ENCODE results near the gene COL27A1.
A peak's percentile ranks its signal among the peaks of the same experiment; 100 is the strongest.

Gene COL27A1

DNA sequence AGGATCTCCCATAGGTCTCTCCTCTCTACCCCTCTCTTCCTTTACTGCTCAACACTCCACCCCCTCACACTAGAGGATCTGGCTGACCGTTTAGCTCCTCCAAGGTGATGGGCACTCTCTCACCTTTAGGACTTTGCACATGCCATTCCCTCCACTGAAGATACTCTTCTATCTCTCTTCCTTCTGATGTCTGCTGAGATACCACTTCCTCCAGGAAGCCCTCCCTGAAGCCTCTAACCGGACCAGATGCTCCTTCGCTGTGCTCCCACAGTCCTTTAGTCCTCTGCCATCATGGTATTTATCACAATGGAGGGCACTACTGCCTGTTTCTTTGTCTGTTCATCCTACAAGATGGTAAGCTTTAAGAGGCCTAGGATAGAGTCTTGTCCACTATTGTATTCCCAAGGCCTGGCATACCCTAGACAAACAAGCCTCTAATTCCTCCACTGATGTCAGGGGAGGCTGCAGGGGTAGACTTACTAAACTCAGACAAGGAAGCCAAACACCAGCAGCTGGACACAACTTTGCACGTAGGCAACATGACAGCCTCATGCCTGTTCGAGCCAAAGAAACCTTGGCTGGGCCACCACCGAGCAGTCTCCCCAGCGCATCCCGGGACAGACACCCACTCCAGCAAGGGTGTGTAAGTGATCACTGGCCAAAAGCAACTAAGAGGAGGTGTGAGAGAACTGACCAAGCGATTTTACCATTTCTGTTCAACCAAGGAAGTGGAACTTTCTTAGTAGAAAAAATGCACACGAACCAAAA is 194.6 kb downstream of the COL27A1 start:
- no peak overlapping the region for H3K23ac ChIP-seq (ENCODE audit: low read length)
- H3K14ac ChIP-seq (ENCODE audit: low read length): peak overlapping the region; percentile 44
- peak overlapping the region; percentile 31 for H4K8ac ChIP-seq (ENCODE audit: low read depth, low read length)
- no peak overlapping the region for H2AK5ac ChIP-seq (ENCODE audit: low read length)
- H3K27ac ChIP-seq (ENCODE audit: low read depth, low read length): peak overlapping the region; percentile 55
- no peak for DNase-seq
- H2BK120ac ChIP-seq (ENCODE audit: insufficient read depth, low read length, poor library complexity): peak overlapping the region; percentile 38
- no peak overlapping the region for H3K9ac ChIP-seq (ENCODE audit: low read length)
- peak overlapping the region; percentile 28 for H2BK12ac ChIP-seq (ENCODE audit: low read length)
- H3K4ac ChIP-seq (ENCODE audit: low read depth, low read length): no peak overlapping the region
- H3K4me2 ChIP-seq (ENCODE audit: low read length): no peak overlapping the region
- peaks cover 6% of the 10 kb centered on the region for H3K79me1 ChIP-seq (ENCODE audit: low read length)
- peak overlapping the region; percentile 23 for H2BK5ac ChIP-seq (ENCODE audit: low read depth, low read length, poor library complexity)
- no peak overlapping the region for H4K12ac ChIP-seq (ENCODE audit: low read depth, low read length)
- no peaks in the 10 kb centered on the region for H3K27me3 ChIP-seq (ENCODE audit: insufficient read depth, low read length)
- H3K4me3 ChIP-seq (ENCODE audit: low read depth, low read length): no peak overlapping the region
- WGBS (ENCODE audit: extremely low coverage, insufficient coverage, insufficient read length): no CpG with 5 or more reads among the region's 10 CpGs
- H3K36me3 ChIP-seq (ENCODE audit: control insufficient read depth in 1 of 2, insufficient read depth in 2 of 2, low read length in 2 of 2): peaks cover 36 to 38% of the 10 kb centered on the region in 2 experiments
- peaks cover 2% of the 10 kb centered on the region for H3K9me3 ChIP-seq (ENCODE audit: insufficient read depth, low read depth, low read length)
- H3K4me1 ChIP-seq (ENCODE audit: control insufficient read depth in 1 of 2, insufficient read depth in 2 of 2, low read length in 2 of 2): peaks cover 12 to 16% of the 10 kb centered on the region in 2 experiments
- H3K18ac ChIP-seq (ENCODE audit: low read length): no peak overlapping the region
- H4K91ac ChIP-seq (ENCODE audit: low read depth, low read length): peak overlapping the region; percentile 33
- no peak overlapping the region for H2AFZ ChIP-seq (ENCODE audit: insufficient read depth, low read length, poor library complexity)
- H3K79me2 ChIP-seq (ENCODE audit: control insufficient read depth, insufficient read depth, low read length, poor library complexity): no peaks in the 10 kb centered on the region

DNA sequence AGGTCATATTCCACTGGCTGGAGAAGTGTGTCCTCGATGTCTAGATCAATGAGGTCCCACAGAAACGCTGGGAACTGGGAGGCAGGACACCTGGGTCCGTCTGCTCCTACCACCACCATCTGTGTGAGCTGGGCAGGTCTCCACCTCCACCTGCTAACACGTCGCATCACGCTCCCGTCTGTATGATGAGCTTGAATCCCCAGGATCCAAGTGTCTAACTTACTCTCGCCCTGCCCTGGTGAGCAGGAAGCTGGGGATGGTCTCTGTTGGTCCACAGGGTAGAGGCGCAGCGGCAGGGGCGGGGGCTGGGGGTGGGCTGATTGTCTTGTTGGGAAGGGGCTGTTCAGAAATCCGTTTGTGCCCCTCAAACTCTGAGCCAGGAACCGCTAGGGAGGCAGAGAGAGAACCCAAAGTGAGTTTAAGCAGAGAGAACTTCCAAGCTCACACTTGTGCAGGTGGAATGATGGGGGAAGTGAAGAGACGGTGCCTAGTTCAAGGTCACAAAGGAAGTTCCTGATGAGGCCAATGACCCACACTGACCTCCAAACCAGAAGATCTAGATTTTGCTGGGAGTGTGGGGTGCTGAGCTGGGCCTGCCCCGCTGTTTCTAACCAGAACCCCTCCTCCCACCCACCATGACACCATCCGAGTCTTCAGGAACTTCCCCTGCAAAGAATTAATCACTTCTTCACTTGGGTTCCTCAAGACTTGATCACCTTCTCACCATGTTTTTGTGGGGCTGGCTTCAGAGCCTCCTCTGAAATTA is 195.5 kb downstream of the COL27A1 start:
- Histone ChIP-seq H3K23ac (ENCODE audit: low read length) (no peak overlapping the region), H3K9me3 (ENCODE audit: insufficient read depth, low read depth, low read length) (peaks cover 2% of the 10 kb centered on the region), H3K27me3 (ENCODE audit: insufficient read depth, low read length) (no peaks in the 10 kb centered on the region), H3K4me3 (ENCODE audit: low read depth, low read length) (no peak overlapping the region), H2AFZ (ENCODE audit: insufficient read depth, low read length, poor library complexity) (no peak overlapping the region), H3K4me2 (ENCODE audit: low read length) (no peak overlapping the region), H3K79me1 (ENCODE audit: low read length) (peaks cover 6% of the 10 kb centered on the region), H3K14ac (ENCODE audit: low read length) (no peak overlapping the region), H3K4ac (ENCODE audit: low read depth, low read length) (no peak overlapping the region), H3K9ac (ENCODE audit: low read length) (no peak overlapping the region), H3K4me1 (ENCODE audit: control insufficient read depth in 1 of 2, insufficient read depth in 2 of 2, low read length in 2 of 2) (peaks cover 12 to 16% of the 10 kb centered on the region in 2 experiments), H3K27ac (ENCODE audit: low read depth, low read length) (no peak overlapping the region), H3K18ac (ENCODE audit: low read length) (no peak overlapping the region), H2BK12ac (ENCODE audit: low read length) (no peak overlapping the region), H2BK120ac (ENCODE audit: insufficient read depth, low read length, poor library complexity) (no peak overlapping the region), H4K91ac (ENCODE audit: low read depth, low read length) (no peak overlapping the region), H3K36me3 (ENCODE audit: control insufficient read depth in 1 of 2, insufficient read depth in 2 of 2, low read length in 2 of 2) (peaks cover 36 to 37% of the 10 kb centered on the region in 2 experiments), H4K12ac (ENCODE audit: low read depth, low read length) (no peak overlapping the region), H2BK5ac (ENCODE audit: low read depth, low read length, poor library complexity) (no peak overlapping the region), H4K8ac (ENCODE audit: low read depth, low read length) (no peak overlapping the region), H3K79me2 (ENCODE audit: control insufficient read depth, insufficient read depth, low read length, poor library complexity) (no peaks in the 10 kb centered on the region), H2AK5ac (ENCODE audit: low read length) (peak overlapping the region; percentile 1)
- DNase-seq: no peak
- no CpG with 5 or more reads among the region's 16 CpGs for WGBS (ENCODE audit: extremely low coverage, insufficient coverage, insufficient read length)

DNA sequence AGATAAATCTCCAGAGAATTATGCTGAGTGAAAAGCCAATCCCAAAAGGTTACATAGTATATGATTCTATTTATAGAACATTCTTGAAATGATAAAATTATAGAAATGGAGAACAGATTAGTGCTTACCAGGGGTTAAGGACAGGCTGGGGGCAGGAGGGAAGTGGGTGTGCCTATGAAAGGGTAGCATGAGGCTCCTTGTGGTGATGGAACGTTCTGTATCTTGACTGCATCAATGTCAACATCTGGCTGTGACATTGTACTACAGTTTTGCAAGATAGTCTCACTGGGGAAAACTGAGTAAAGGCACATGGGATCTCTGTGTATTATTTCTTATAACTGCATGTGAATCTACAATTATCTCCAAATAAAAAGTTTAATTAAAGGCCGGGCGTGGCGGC is 196.6 kb downstream of the COL27A1 start:
- Histone ChIP-seq H3K4ac (ENCODE audit: low read depth, low read length) (no peak overlapping the region), H3K79me1 (ENCODE audit: low read length) (peaks cover 6% of the 10 kb centered on the region), H2BK5ac (ENCODE audit: low read depth, low read length, poor library complexity) (no peak overlapping the region), H3K27me3 (ENCODE audit: insufficient read depth, low read length) (no peaks in the 10 kb centered on the region), H3K18ac (ENCODE audit: low read length) (no peak overlapping the region), H3K4me1 (ENCODE audit: control insufficient read depth in 1 of 2, insufficient read depth in 2 of 2, low read length in 2 of 2) (peaks cover 12 to 16% of the 10 kb centered on the region in 2 experiments), H3K79me2 (ENCODE audit: control insufficient read depth, insufficient read depth, low read length, poor library complexity) (no peaks in the 10 kb centered on the region), H3K4me2 (ENCODE audit: low read length) (no peak overlapping the region), H3K14ac (ENCODE audit: low read length) (no peak overlapping the region), H4K12ac (ENCODE audit: low read depth, low read length) (no peak overlapping the region), H2BK12ac (ENCODE audit: low read length) (no peak overlapping the region), H3K9me3 (ENCODE audit: insufficient read depth, low read depth, low read length) (peaks cover 2% of the 10 kb centered on the region), H4K8ac (ENCODE audit: low read depth, low read length) (no peak overlapping the region), H3K27ac (ENCODE audit: low read depth, low read length) (no peak overlapping the region), H4K91ac (ENCODE audit: low read depth, low read length) (no peak overlapping the region), H2BK120ac (ENCODE audit: insufficient read depth, low read length, poor library complexity) (no peak overlapping the region), H3K9ac (ENCODE audit: low read length) (no peak overlapping the region), H3K4me3 (ENCODE audit: low read depth, low read length) (no peak overlapping the region), H3K23ac (ENCODE audit: low read length) (no peak overlapping the region), H2AK5ac (ENCODE audit: low read length) (no peak overlapping the region), H2AFZ (ENCODE audit: insufficient read depth, low read length, poor library complexity) (no peak overlapping the region), H3K36me3 (ENCODE audit: control insufficient read depth in 1 of 2, insufficient read depth in 2 of 2, low read length in 2 of 2) (peaks cover 35 to 38% of the 10 kb centered on the region in 2 experiments)
- no peak for DNase-seq
- no CpG with 5 or more reads among the region's 4 CpGs for WGBS (ENCODE audit: extremely low coverage, insufficient coverage, insufficient read length)

DNA sequence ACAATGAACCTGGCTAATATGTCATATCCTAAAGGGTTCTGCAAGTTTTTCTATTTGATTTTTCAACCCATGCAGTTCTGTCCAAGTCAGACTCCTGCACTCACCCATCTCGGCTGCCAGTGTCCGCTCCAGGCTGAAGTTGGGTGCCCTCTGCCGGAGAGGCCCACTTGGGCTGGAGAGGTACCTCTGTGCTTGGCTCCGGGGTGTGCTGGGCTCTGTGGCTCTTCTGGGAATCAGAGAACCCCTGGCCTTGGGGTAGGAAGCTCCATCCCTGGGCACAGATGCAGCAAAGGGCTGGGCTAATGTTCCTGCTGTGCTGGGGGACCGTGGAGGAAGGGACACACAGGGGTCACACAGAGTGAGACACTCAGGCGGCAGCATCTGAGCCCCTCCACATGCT is 200.5 kb downstream of the COL27A1 start:
- no peak overlapping the region for H3K9ac ChIP-seq (ENCODE audit: low read length)
- H4K91ac ChIP-seq (ENCODE audit: low read depth, low read length): no peak overlapping the region
- H3K18ac ChIP-seq (ENCODE audit: low read length): no peak overlapping the region
- no peaks in the 10 kb centered on the region for H3K27me3 ChIP-seq (ENCODE audit: insufficient read depth, low read length)
- no peaks in the 10 kb centered on the region for H3K79me2 ChIP-seq (ENCODE audit: control insufficient read depth, insufficient read depth, low read length, poor library complexity)
- no peak overlapping the region for H3K14ac ChIP-seq (ENCODE audit: low read length)
- no peak overlapping the region for H2BK12ac ChIP-seq (ENCODE audit: low read length)
- no peaks in the 10 kb centered on the region for H3K4me1 ChIP-seq (ENCODE audit: control insufficient read depth in 1 of 2, insufficient read depth in 2 of 2, low read length in 2 of 2)
- H3K4ac ChIP-seq (ENCODE audit: low read depth, low read length): no peak overlapping the region
- H2AFZ ChIP-seq (ENCODE audit: insufficient read depth, low read length, poor library complexity): no peak overlapping the region
- DNase-seq: peak in 1 of 2 donors; percentile 74
- H2AK5ac ChIP-seq (ENCODE audit: low read length): no peak overlapping the region
- H4K8ac ChIP-seq (ENCODE audit: low read depth, low read length): no peak overlapping the region
- no peaks in the 10 kb centered on the region for H3K79me1 ChIP-seq (ENCODE audit: low read length)
- H2BK5ac ChIP-seq (ENCODE audit: low read depth, low read length, poor library complexity): no peak overlapping the region
- no peak overlapping the region for H3K23ac ChIP-seq (ENCODE audit: low read length)
- no peak overlapping the region for H2BK120ac ChIP-seq (ENCODE audit: insufficient read depth, low read length, poor library complexity)
- peaks cover 40 to 49% of the 10 kb centered on the region in 2 experiments for H3K36me3 ChIP-seq (ENCODE audit: control insufficient read depth in 1 of 2, insufficient read depth in 2 of 2, low read length in 2 of 2)
- H3K27ac ChIP-seq (ENCODE audit: low read depth, low read length): no peak overlapping the region
- no peaks in the 10 kb centered on the region for H3K9me3 ChIP-seq (ENCODE audit: insufficient read depth, low read depth, low read length)
- no CpG with 5 or more reads among the region's 6 CpGs for WGBS (ENCODE audit: extremely low coverage, insufficient coverage, insufficient read length)
- H3K4me3 ChIP-seq (ENCODE audit: low read depth, low read length): no peak overlapping the region
- H3K4me2 ChIP-seq (ENCODE audit: low read length): no peak overlapping the region
- H4K12ac ChIP-seq (ENCODE audit: low read depth, low read length): no peak overlapping the region

Data from trophoblast cell (in vitro differentiated cells and primary cell).